Measurements from ENCODE around the gene LAMA3.

DNA sequence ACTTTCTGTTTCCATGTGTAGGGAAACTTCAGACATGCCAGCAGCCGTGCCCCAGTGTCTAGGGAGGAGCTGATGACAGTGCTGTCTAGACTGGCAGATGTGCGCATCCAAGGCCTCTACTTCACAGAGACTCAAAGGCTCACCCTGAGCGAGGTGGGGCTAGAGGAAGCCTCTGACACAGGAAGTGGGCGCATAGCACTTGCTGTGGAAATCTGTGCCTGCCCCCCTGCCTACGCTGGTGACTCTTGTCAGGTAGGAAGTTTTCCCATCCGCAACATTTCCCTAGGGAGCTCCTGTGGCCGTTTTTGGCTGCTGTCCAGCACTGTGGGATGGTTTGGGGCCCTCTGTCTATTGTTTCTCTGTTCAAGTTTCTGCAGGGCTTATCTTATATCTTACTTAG, 182.2 kb downstream of the LAMA3 start:
- TF ChIP-seq YY1 (IDR thresholded peaks at IDR 0.05; ENCODE audit: insufficient read depth, insufficient read length) (no peak), ZNF274 (IDR thresholded peaks at IDR 0.05; ENCODE audit: low read depth, low read length) (no peak)
